HG03108 (cell line): ENCODE results near the gene NTNG1.
A peak's percentile ranks its signal among the peaks of the same experiment; 100 is the strongest.
"Not testable (repeated sequence)": the region's sequence is repeated elsewhere in the genome, so short reads cannot be mapped to it uniquely, and the experiment has no call there.

Experiments
- ATAC-seq: cut with Tn5 transposase; IDR thresholded peaks from one replicate; pipeline ENCODE4 v1.9.1; 2021; ENCODE audit warnings: moderate library complexity; ENCODE audit not compliant: unreplicated experiment

NTNG1 gene

DNA sequence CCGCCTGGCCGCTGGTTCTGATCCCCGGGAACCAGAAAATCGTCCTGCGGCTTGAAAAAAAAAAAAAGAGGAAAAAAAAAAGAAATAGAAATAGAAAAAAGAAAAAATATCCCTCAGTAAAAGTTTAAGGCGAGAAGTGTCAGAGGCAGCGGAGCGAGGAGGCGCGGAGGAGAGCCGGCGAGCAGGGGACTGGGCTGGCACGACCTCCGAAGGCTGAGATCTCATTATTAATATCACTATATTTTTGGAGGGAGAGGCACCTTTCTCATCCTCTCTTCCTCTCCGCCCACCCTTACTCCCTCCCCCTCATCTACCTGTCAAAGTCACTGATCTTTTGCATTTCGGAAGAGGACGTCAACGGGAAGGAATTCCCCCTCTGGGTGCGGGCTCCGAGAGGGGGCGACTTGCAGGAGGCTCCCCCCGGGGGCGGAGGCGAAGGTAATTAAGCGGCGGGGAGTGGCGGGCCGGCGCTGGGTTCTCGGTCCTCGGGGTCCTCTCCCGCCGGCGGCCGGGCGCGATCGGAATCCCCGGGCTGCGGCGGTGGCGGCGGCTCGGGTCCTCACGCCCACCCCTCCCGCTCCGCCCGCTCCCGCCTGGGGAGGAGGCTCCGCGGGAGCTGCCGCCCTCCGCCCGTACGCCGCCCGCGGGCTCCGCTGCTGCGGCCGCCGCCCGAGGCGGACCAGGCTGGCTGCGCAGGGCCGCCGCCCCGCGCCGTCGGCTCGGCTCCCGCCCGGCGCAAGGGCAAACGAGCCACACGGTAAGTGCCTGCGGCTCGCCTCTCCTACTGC is at the start of gene NTNG1:
Gene NTNG1 (plus strand): TSS at position 337 of the 788 bp plus-strand sequence.
- ATAC-seq: no peak

DNA sequence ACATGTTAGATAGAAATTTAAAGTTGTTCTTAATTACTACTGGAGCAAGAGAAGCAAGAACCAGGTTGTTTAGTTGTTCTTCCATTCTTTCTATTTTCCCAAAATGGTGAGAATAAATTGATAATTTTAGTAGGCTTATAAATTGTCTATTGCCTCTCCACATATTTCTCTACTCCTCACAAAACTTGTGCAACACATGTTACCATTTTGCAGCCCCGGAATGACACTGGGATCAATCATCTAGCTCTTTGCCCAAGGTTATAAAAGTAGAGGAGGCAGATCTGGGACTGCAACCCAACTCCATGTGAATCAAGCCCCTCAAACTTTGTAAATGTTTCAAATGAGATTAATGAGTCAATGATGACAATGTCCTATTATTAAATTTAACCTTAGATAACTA is 49.4 kb upstream of the NTNG1 start:
- no peak for ATAC-seq

DNA sequence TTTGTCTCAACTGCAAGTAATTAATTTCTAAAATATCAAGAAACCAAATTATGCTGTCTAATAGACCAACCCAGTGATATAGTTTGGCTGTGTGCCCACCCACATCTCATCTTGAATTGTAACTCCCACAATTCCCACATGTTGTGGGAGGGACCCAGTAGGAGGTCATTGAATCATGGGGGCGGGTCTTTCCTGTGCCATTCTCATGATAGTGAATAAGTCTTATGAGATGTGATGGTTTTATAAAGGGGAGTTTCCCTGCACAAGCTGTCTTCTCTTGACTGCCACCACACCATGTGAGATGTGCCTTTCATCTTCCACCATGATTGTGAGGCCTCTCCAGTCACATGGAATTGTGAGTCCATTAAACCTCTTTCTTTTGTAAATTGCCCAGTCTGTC is 47.4 kb upstream of the NTNG1 start:
- ATAC-seq: not testable (repeated sequence)

- no peak for ATAC-seq
Observed at GRCh38 chr1:107095647-107096046, 45.2 kb upstream of the NTNG1 start.

GRCh38 chr1:107096690-107097089 is 44.1 kb upstream of the NTNG1 start:
- no peak for ATAC-seq

DNA sequence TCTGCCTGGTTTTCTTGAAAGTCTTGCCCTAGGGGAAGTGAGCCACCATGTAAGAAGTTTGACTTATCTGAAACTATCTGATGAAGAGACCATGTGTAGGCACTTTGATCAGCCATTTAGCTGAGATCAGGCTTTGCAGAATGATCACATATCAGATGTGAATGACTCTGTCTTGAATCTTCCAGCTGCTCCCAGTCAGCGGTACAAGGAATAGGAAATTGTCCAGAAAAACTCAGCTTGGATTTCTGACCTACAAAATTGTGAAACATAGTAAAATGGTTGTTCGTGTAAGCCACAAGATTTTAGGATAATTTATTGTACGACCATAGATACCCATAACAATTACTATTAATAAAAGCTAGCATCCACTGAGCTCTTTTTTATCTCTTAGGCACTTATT is 41.9 kb upstream of the NTNG1 start:
- ATAC-seq: no peak

DNA sequence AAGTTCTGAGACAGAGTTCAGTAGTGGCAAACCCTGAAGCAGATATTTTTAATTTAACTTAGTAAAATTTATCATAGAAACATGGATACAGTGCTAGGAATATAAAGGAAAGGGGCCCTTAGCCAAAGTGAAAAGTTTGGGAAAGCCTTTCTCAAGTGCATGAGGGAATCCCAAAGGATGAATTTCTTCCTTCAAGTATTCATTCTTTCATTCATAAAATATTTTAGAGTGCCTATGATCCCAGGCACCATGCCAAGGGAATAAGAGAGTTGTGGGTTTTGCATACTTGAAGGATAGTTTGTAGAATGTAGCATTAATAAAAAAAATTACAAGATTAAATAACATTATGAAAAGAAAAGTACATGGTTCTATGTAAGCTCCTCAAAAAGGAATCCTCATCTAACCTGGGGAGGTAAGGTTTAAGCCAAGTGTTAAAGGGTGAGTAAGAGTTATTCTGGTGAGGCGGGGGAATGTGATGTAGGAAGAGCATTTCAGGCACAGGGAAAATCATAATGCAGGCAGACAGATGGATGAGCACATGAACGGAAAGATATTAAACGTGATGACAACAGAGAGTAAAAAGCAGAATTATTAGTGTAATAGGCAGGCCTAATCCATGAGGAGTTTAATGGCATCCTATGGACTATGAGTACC is 40.4 kb upstream of the NTNG1 start:
- no peak for ATAC-seq

DNA sequence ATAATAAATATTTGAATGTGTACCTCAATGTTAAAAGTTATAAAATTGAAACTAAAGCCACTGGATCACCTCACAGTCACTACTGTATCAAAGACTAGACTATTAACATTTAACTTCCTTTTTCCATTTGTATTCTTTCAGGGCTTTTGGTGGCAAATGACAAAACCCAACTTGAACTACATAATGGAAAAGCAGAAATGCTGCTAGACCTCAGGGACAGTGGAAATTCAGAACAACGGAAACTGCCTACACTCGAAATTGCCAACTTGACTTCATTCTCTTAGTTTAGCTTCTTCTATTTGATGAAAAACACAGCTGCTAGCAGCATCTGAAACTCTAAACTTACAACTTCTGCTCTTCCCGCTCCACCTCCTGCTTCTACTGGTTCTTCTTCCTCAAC is 34.9 kb upstream of the NTNG1 start:
- ATAC-seq: no peak

DNA sequence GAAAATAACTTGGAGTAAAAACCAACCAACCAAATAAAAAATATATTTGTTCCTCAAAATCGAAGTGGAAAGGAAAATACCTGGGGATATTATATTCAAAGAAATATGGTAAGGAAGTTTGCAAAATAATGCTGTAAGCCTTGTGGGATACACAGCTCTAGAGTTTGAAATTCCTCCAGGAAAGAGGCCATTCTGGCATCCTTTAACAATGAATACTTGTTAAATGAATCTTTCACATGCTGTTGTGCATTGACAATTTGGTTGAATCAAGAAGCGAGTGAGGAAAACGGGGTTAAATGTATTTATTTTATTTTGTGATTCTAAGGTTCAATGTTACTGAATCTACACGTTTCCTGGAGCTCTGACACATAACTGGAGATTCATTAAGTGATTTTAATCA is 30.5 kb upstream of the NTNG1 start:
- ATAC-seq: no peak

DNA sequence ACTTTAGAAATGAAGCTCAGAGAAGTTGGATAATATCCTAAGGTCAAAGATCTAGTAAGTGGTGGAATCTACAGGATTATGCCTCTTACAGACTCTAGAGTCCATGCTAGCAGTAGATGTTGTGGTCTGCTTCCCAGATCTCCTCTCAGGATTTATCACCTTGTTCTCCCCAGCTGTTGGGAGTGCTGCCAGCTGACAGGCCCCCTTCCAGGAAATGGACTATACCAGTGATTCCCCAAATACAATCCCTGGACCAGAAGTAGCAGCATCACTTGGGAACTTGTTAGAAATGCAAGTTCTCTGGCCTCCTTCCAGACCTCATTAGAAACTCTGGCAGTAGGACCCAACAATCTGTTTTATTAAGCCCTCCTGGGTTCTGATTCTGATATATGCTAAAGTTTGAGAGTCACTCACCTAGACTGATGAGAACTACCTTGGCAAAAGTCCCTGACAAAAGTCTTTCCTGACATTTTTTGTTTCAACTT is 24.5 kb upstream of the NTNG1 start:
- no peak for ATAC-seq

DNA sequence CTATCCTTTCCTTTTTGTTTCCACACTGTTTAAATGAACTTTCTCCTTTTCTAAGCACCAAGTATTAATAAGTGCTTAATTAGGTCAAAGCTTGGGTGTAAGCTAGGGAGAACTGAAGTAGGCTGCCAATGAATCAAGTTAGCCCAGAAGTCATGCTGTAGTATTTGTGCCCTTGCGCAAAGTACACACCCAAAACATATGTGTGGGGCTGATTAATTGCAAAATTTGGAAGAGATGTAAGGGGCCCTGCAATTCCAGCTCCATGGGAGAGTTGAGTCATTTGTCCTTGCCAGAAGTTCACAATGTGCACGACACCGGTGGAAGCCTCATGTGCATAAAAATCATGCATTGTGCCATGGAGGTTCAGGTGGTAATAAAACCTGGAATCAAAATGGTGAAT is 18.6 kb upstream of the NTNG1 start:
- no peak for ATAC-seq

- no peak for ATAC-seq
Observed at GRCh38 chr1:107123741-107124140, 17.1 kb upstream of the NTNG1 start.

GRCh38 chr1:107124694-107125093 is 16.1 kb upstream of the NTNG1 start:
- ATAC-seq: no peak

- peak; percentile 67 for ATAC-seq
Observed at GRCh38 chr1:107132195-107132594, 8.6 kb upstream of the NTNG1 start.

- ATAC-seq: no peak
Observed at GRCh38 chr1:107132780-107133179, 8.1 kb upstream of the NTNG1 start.

GRCh38 chr1:107135463-107135862 is 5.4 kb upstream of the NTNG1 start:
- ATAC-seq: no peak

- ATAC-seq: no peak
Observed at GRCh38 chr1:107138166-107138565, 2.7 kb upstream of the NTNG1 start.

DNA sequence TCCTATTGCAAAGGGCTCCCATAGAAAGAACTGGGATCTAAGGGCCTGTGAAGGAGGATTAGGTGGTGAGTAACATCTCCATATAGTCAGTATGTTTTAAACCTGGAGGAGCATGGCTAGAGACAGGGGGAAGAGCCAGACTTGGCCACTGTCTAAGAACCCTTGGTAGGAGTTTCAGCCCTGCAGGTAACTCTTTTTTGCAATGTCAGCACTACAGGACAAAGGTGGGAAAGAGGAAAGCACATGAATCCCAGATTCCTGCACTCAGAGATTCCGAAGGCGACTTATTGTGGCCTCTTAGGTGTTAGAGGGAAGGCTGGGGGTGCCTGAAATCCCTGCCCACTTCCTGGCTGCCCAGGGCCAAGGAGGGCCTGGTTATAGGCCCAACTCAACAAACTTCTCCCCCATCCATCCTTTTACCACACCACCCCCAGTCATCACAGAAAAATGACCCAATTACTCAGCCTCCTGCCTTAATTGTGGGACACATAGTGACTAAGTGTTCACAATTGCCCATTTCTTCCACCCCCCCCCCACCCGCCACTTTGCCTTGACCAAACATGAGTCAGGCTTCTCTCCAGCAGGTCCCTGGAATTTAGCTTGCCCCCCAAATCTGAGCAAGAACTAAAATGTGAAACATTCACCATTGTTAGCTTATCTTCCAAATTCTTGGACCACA is 1.9 kb upstream of the NTNG1 start:
- no peak for ATAC-seq

- no peak for ATAC-seq
Observed at GRCh38 chr1:107139833-107140702, 771 bp upstream of the NTNG1 start.

DNA sequence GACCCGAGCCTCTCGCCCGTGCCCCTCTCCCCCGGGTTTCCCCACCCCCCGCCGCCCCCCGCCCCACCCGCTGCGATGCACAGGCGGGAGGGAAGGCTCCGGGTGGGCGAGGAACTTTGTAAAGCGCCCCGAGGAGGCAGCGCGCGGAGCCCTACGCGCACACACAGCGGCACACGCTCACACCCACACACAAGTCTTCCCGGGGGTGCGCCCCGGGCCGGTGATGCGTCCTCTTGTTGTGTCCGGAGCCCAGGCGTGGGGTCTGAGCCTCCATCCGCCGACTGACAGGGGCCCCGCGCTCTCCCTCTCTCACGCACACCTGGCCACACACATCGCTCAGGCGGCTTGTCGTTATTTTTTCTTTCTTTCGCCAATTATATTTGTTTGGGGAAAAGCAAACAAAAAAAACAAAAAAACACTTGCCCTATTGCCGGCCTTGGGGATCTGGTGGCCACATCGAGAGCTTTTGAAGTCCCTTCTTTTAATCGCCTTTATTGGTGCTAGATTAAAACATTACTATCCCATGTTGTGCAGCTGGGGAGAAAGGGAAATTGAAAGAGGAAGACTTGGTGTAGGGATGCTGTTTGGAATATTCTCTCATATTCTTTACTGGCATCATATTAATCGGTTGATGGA is 770 bp downstream of the NTNG1 start:
- no peak for ATAC-seq
